Neutrophil (primary cell): ENCODE measurements around the gene PIP5K1B.

Source experiments
- H3K27ac ChIP-seq: fragments of 200-600 bp; sonication (generic); 2 replicates; pipeline ENCODE4 v1.5.1; 2016; ENCODE audit warnings: mild to moderate bottlenecking, moderate library complexity
- H3K27me3 ChIP-seq: fragments of 200-600 bp; sonication (generic); 2 replicates; pipeline ENCODE4 v1.6.0; 2016; ENCODE audit warnings: mild to moderate bottlenecking
- H3K36me3 ChIP-seq: fragments of 200-600 bp; sonication (generic); 2 replicates; pipeline ENCODE4 v1.5.1; 2017
- H3K4me1 ChIP-seq, 2 experiments: fragments of 200-600 bp in 1 of 2; sonication (generic) in 1 of 2; 1 replicate in 1 of 2; 2 replicates in 1 of 2; pipeline versions ENCODE4 v1.5.1 to v1.6.1; 2013 to 2016; ENCODE audit warnings: low read depth in 1 of 2, low read length in 1 of 2, mild to moderate bottlenecking in 1 of 2, moderate library complexity in 1 of 2; ENCODE audit not compliant: control insufficient read depth in 1 of 2, insufficient read depth in 1 of 2
- H3K4me3 ChIP-seq, 2 experiments: fragments of 200-600 bp in 1 of 2; sonication (generic) in 1 of 2; 1 replicate in 1 of 2; 2 replicates in 1 of 2; pipeline ENCODE4 v1.5.1; 2013 to 2016; ENCODE audit warnings: low read depth in 1 of 2, low read length in 1 of 2, mild to moderate bottlenecking in 1 of 2, moderate library complexity in 1 of 2
- H3K9me3 ChIP-seq: fragments of 200-600 bp; sonication (generic); 2 replicates; pipeline ENCODE4 v1.5.1; 2016
- CTCF ChIP-seq: fragments of 200-600 bp; sonication (generic); IDR thresholded peaks from 2 replicates; pipeline ENCODE4 v1.5.1; 2016; ENCODE audit warnings: antibody characterized with exemption

Gene PIP5K1B

GRCh38 chr9:68714416-68715180 is 9.6 kb downstream of the PIP5K1B start:
- Histone ChIP-seq H3K4me1 (peaks cover 7 to 27% of the 10 kb centered on the region in 2 experiments), H3K9me3 (no peaks in the 10 kb centered on the region), H3K27me3 (no peaks in the 10 kb centered on the region), H3K4me3 (no peak overlapping the region), H3K36me3 (no peaks in the 10 kb centered on the region), H3K27ac (no peak overlapping the region)
- TF ChIP-seq CTCF: no peak

- TF ChIP-seq CTCF: no peak
- Histone ChIP-seq H3K9me3 (no peaks in the 10 kb centered on the region), H3K27me3 (no peaks in the 10 kb centered on the region), H3K36me3 (no peaks in the 10 kb centered on the region), H3K4me1 (peaks cover 12 to 32% of the 10 kb centered on the region in 2 experiments), H3K27ac (no peak overlapping the region), H3K4me3 (no peak overlapping the region)
Measured at GRCh38 chr9:68715181-68715456, 10.1 kb downstream of the PIP5K1B start.

- no peak for TF ChIP-seq CTCF
- Histone ChIP-seq H3K27me3 (no peaks in the 10 kb centered on the region), H3K4me1 (peaks cover 26 to 48% of the 10 kb centered on the region in 2 experiments), H3K9me3 (no peaks in the 10 kb centered on the region), H3K4me3 (no peak overlapping the region), H3K36me3 (no peaks in the 10 kb centered on the region), H3K27ac (no peak overlapping the region)
Measured at GRCh38 chr9:68717552-68718443, 12.8 kb downstream of the PIP5K1B start.

GRCh38 chr9:68719847-68720246 is 14.8 kb downstream of the PIP5K1B start:
- H3K27ac ChIP-seq: peak overlapping the region; percentile 16
- H3K4me3 ChIP-seq: no peak overlapping the region
- TF ChIP-seq CTCF: no peak

GRCh38 chr9:68720656-68721313 is 15.7 kb downstream of the PIP5K1B start:
- Histone ChIP-seq H3K4me1 (peaks cover 21 to 35% of the 10 kb centered on the region in 2 experiments), H3K27me3 (no peaks in the 10 kb centered on the region), H3K9me3 (no peaks in the 10 kb centered on the region), H3K36me3 (no peaks in the 10 kb centered on the region), H3K27ac (peak overlapping the region; percentile 30), H3K4me3 (no peak overlapping the region)
- no peak for TF ChIP-seq CTCF

More at GRCh38 chr9:68719847-68720246, 14.8 kb downstream of the PIP5K1B start:
- Histone ChIP-seq H3K4me1 (peaks cover 23 to 40% of the 10 kb centered on the region in 2 experiments), H3K27me3 (no peaks in the 10 kb centered on the region), H3K9me3 (no peaks in the 10 kb centered on the region), H3K36me3 (no peaks in the 10 kb centered on the region)
